GM12892 (cell line): Measurements from ENCODE around the gene FOXN1. TPM values are rescaled to one million over a fixed set of nuclear protein-coding genes. Genes with fewer than 3 reads are reported as not detected.
"Not testable (repeated sequence)": the region's sequence is repeated elsewhere in the genome, so short reads cannot be mapped to it uniquely, and the experiment has no call there.

Experiments used
- DNase-seq: peaks from one replicate; pipeline ENCODE4 v3.0.0; 2011; ENCODE audit not compliant: insufficient read length
- FAIRE-seq: peaks from 2 replicates; lab custom pipeline; 2011; peaks lifted over from hg19 to GRCh38; lab: Jason Lieb, UNC
- POLR2A ChIP-seq: IDR thresholded peaks from 2 replicates; pipeline ENCODE4 v1.6.1; 2011; ENCODE audit warnings: low read depth, low read length, control low read depth
- POLR2AphosphoS5 ChIP-seq: IDR thresholded peaks from 2 replicates; pipeline ENCODE4 v1.6.1; 2011; ENCODE audit warnings: low read depth, low read length, control low read depth
- TAF1 ChIP-seq: IDR thresholded peaks from 2 replicates; pipeline ENCODE4 v1.6.1; 2011; ENCODE audit warnings: low read depth, mild to moderate bottlenecking, control low read depth, low read length, borderline replicate concordance
- polyA plus RNA-seq: library from polyadenylated mRNA; unstranded; fragments of >200 nt; gene quantifications from one replicate; pipeline ENCODE4 v1.2.1, GENCODE V29; 2012; ENCODE audit warnings: missing spikeins, inconsistent platforms; ENCODE audit not compliant: missing spikeins

Gene FOXN1
- not detected for polyA plus RNA-seq

GRCh38 chr17:28505986-28506665, at the start of gene FOXN1:
Gene FOXN1, plus strand, starts transcription at chr17:28506348. Its CDS starts 17,622 bp downstream, at chr17:28523970.
- TF ChIP-seq POLR2A (no peak), TAF1 (no peak), POLR2AphosphoS5 (no peak)
- FAIRE-seq (no peak), DNase-seq (no peak)

GRCh38 chr17:28457890-28458289, 48.3 kb upstream of the FOXN1 start:
- TF ChIP-seq TAF1 = no peak
- TF ChIP-seq POLR2A = no peak
- TF ChIP-seq POLR2AphosphoS5 = no peak
- no peak for DNase-seq
- FAIRE-seq = no peak

- DNase-seq, FAIRE-seq: not testable (repeated sequence)
These were observed 47.3 kb upstream of the FOXN1 start for GRCh38 chr17:28458881-28459280.

GRCh38 chr17:28460901-28461300, 45.2 kb upstream of the FOXN1 start:
- FAIRE-seq (no peak), DNase-seq (no peak)
- TF ChIP-seq POLR2A (no peak), POLR2AphosphoS5 (no peak), TAF1 (no peak)

- DNase-seq (no peak), FAIRE-seq (no peak)
- no peak for TF ChIP-seq POLR2A
- TF ChIP-seq POLR2AphosphoS5 = no peak
- no peak for TF ChIP-seq TAF1
These were observed 40.1 kb upstream of the FOXN1 start for GRCh38 chr17:28466001-28466400.

- no peak for FAIRE-seq
- DNase-seq = no peak
- TF ChIP-seq POLR2A = no peak
- TF ChIP-seq POLR2AphosphoS5 = no peak
- no peak for TF ChIP-seq TAF1
These were observed 39.6 kb upstream of the FOXN1 start for GRCh38 chr17:28466521-28467048.

- DNase-seq = no peak
- TF ChIP-seq POLR2A = no peak
- no peak for FAIRE-seq
These were observed 38.6 kb upstream of the FOXN1 start for GRCh38 chr17:28467456-28468025.

- DNase-seq, FAIRE-seq: not testable (repeated sequence)
These were observed 38.0 kb upstream of the FOXN1 start for GRCh38 chr17:28468033-28468735.

GRCh38 chr17:28468781-28469180, 37.4 kb upstream of the FOXN1 start:
- FAIRE-seq (peak; percentile 50), DNase-seq (no peak)
- TF ChIP-seq POLR2A (no peak), POLR2AphosphoS5 (no peak), TAF1 (no peak)

- TF ChIP-seq POLR2A (no peak), TAF1 (no peak), POLR2AphosphoS5 (no peak)
- FAIRE-seq (no peak), DNase-seq (no peak)
These were observed 36.8 kb upstream of the FOXN1 start for GRCh38 chr17:28469376-28469775.

- DNase-seq (no peak), FAIRE-seq (no peak)
- TF ChIP-seq POLR2AphosphoS5 (no peak), TAF1 (no peak), POLR2A (no peak)
These were observed 35.8 kb upstream of the FOXN1 start for GRCh38 chr17:28470266-28470913.

GRCh38 chr17:28470914-28471366, 35.2 kb upstream of the FOXN1 start:
- DNase-seq (no peak), FAIRE-seq (no peak)

More at GRCh38 chr17:28470914-28471366, 35.2 kb upstream of the FOXN1 start:
- TF ChIP-seq TAF1 (no peak), POLR2A (no peak), POLR2AphosphoS5 (no peak)
